Measurements from ENCODE around the gene MFGE8.

Gene MFGE8

GRCh38 chr15:88949734-88950400 is 36.7 kb upstream of the MFGE8 start:
- H3K4me2 ChIP-seq (ENCODE audit: low read depth, low read length, poor library complexity, severe bottlenecking), result no peak overlapping the region
- no peak overlapping the region for H3K27ac ChIP-seq (ENCODE audit: low read depth, low read length)
- H3F3A ChIP-seq (ENCODE audit: insufficient read depth), result no peaks in the 10 kb centered on the region
- no peaks in the 10 kb centered on the region for H3K36me3 ChIP-seq (ENCODE audit: low read length)
- H2AFZ ChIP-seq (ENCODE audit: low read depth, low read length, severe bottlenecking), result no peak overlapping the region
- H3K9me3 ChIP-seq (ENCODE audit: insufficient read depth, low read length), result no peaks in the 10 kb centered on the region
- H3K9ac ChIP-seq (ENCODE audit: low read length), result no peak overlapping the region
- H3K9me2 ChIP-seq (replicated peaks; ENCODE audit: insufficient read depth, low read length), result no peaks in the 10 kb centered on the region
- TF ChIP-seq, protein P1, sequence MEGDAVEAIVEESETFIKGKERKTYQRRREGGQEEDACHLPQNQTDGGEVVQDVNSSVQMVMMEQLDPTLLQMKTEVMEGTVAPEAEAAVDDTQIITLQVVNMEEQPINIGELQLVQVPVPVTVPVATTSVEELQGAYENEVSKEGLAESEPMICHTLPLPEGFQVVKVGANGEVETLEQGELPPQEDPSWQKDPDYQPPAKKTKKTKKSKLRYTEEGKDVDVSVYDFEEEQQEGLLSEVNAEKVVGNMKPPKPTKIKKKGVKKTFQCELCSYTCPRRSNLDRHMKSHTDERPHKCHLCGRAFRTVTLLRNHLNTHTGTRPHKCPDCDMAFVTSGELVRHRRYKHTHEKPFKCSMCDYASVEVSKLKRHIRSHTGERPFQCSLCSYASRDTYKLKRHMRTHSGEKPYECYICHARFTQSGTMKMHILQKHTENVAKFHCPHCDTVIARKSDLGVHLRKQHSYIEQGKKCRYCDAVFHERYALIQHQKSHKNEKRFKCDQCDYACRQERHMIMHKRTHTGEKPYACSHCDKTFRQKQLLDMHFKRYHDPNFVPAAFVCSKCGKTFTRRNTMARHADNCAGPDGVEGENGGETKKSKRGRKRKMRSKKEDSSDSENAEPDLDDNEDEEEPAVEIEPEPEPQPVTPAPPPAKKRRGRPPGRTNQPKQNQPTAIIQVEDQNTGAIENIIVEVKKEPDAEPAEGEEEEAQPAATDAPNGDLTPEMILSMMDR (IDR thresholded peaks at IDR 0.05; ENCODE audit: insufficient read depth, low read length, poor library complexity, severe bottlenecking), result no peak
- TF ChIP-seq EZH2phosphoT487 (conservative IDR thresholded peaks at IDR 0.05; ENCODE audit: low read length), result no peak
- no peaks in the 10 kb centered on the region for H4K20me1 ChIP-seq (ENCODE audit: low read depth, low read length)
- no peak overlapping the region for H3K4me3 ChIP-seq (ENCODE audit: insufficient read depth, low read length, poor library complexity, severe bottlenecking)
- no peaks in the 10 kb centered on the region for H3K27me3 ChIP-seq (ENCODE audit: low read length)
- H3K79me2 ChIP-seq (ENCODE audit: insufficient read depth, low read length), result no peaks in the 10 kb centered on the region

GRCh38 chr15:88940110-88940675 is 27.0 kb upstream of the MFGE8 start:
- H3K79me2 ChIP-seq (ENCODE audit: insufficient read depth, low read length), result no peaks in the 10 kb centered on the region
- no peaks in the 10 kb centered on the region for H4K20me1 ChIP-seq (ENCODE audit: low read depth, low read length)
- H3K9me2 ChIP-seq (replicated peaks; ENCODE audit: insufficient read depth, low read length), result no peaks in the 10 kb centered on the region
- no peak overlapping the region for H3K9ac ChIP-seq (ENCODE audit: low read length)
- H3K27me3 ChIP-seq (ENCODE audit: low read length), result no peaks in the 10 kb centered on the region
- H3K9me3 ChIP-seq (ENCODE audit: insufficient read depth, low read length), result no peaks in the 10 kb centered on the region
- TF ChIP-seq EZH2phosphoT487 (conservative IDR thresholded peaks at IDR 0.05; ENCODE audit: low read length), result no peak
- TF ChIP-seq, protein P1 (IDR thresholded peaks at IDR 0.05; ENCODE audit: insufficient read depth, low read length, poor library complexity, severe bottlenecking), result no peak
- H3K4me2 ChIP-seq (ENCODE audit: low read depth, low read length, poor library complexity, severe bottlenecking), result no peak overlapping the region
- H3K4me3 ChIP-seq (ENCODE audit: insufficient read depth, low read length, poor library complexity, severe bottlenecking), result no peak overlapping the region
- H3K27ac ChIP-seq (ENCODE audit: low read depth, low read length), result no peak overlapping the region
- no peaks in the 10 kb centered on the region for H3K36me3 ChIP-seq (ENCODE audit: low read length)
- H3F3A ChIP-seq (ENCODE audit: insufficient read depth), result no peaks in the 10 kb centered on the region
- no peak overlapping the region for H2AFZ ChIP-seq (ENCODE audit: low read depth, low read length, severe bottlenecking)

DNA sequence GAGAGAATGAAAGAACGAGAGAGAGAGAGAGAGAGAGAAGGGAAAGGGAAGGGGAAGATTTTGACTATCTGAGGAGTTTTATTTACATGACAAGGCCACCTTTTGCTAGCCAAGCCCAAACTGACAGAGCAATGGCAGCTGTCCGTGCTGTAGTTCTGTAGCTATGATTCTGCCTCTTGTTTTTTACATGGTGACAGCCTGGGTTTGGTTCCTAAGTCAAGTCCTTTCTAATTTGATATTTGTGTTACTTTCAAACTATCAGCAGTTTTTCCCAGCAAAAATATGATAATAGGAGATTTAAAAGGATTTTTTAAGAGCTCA is 26.3 kb upstream of the MFGE8 start:
- Histone ChIP-seq H3K36me3 (ENCODE audit: low read length) (no peaks in the 10 kb centered on the region), H3K27me3 (ENCODE audit: low read length) (no peaks in the 10 kb centered on the region), H3K79me2 (ENCODE audit: insufficient read depth, low read length) (no peaks in the 10 kb centered on the region), H3K4me2 (ENCODE audit: low read depth, low read length, poor library complexity, severe bottlenecking) (no peak overlapping the region), H4K20me1 (ENCODE audit: low read depth, low read length) (no peaks in the 10 kb centered on the region), H2AFZ (ENCODE audit: low read depth, low read length, severe bottlenecking) (no peak overlapping the region), H3K27ac (ENCODE audit: low read depth, low read length) (no peak overlapping the region), H3K4me3 (ENCODE audit: insufficient read depth, low read length, poor library complexity, severe bottlenecking) (no peak overlapping the region), H3K9me2 (replicated peaks; ENCODE audit: insufficient read depth, low read length) (no peaks in the 10 kb centered on the region), H3K9ac (ENCODE audit: low read length) (no peak overlapping the region), H3K9me3 (ENCODE audit: insufficient read depth, low read length) (no peaks in the 10 kb centered on the region), H3F3A (ENCODE audit: insufficient read depth) (no peaks in the 10 kb centered on the region)
- TF ChIP-seq, protein P1 (IDR thresholded peaks at IDR 0.05; ENCODE audit: insufficient read depth, low read length, poor library complexity, severe bottlenecking), result no peak
- TF ChIP-seq EZH2phosphoT487 (conservative IDR thresholded peaks at IDR 0.05; ENCODE audit: low read length), result no peak
